GM19372 (cell line): ENCODE data around the gene ULBP2.
A peak's percentile ranks its signal among the peaks of the same experiment; 100 is the strongest.
"Not testable (repeated sequence)": the region's sequence is repeated elsewhere in the genome, so short reads cannot be mapped to it uniquely, and the experiment has no call there.

Experiments
- ATAC-seq: cut with Tn5 transposase; IDR thresholded peaks from one replicate; pipeline ENCODE4 v1.9.1; 2021; ENCODE audit warnings: mild to moderate bottlenecking, low read depth, moderate library complexity; ENCODE audit not compliant: unreplicated experiment

ULBP2 gene

DNA sequence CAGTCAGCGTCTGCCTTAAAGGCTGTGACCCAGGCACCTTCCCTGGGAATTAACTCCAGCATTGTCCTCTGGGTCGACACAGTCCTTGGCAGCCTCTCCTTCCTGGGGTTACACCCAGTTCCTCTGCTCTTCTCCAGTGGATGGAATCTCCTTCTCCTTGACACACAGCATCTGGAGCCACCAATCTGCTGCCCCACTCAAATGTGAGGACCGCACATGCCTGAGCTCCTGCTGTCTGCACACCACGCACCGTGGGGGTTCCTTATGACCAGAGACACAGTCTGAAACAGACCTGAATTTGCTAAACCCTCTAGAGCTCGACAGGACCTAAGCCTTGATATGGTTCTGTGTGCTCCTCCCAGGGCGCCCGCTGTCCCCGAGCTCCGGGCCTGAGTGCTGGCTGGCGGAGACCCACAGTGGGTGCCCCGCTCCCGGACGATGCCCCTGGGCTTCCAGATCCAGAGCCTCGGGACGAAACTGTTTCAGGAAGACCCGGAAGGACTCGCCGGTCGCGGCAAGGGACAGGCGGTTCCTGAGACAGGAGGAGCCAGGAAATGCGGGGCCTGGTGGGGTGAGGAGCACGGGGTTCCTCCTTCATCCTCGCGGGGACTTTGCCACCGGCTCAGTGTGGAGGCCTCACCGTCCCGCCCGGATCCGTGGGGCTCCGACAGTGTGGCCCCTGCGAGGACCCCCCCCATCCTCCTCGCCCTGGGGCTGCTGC is 16.4 kb upstream of the ULBP2 start:
- no peak for ATAC-seq

DNA sequence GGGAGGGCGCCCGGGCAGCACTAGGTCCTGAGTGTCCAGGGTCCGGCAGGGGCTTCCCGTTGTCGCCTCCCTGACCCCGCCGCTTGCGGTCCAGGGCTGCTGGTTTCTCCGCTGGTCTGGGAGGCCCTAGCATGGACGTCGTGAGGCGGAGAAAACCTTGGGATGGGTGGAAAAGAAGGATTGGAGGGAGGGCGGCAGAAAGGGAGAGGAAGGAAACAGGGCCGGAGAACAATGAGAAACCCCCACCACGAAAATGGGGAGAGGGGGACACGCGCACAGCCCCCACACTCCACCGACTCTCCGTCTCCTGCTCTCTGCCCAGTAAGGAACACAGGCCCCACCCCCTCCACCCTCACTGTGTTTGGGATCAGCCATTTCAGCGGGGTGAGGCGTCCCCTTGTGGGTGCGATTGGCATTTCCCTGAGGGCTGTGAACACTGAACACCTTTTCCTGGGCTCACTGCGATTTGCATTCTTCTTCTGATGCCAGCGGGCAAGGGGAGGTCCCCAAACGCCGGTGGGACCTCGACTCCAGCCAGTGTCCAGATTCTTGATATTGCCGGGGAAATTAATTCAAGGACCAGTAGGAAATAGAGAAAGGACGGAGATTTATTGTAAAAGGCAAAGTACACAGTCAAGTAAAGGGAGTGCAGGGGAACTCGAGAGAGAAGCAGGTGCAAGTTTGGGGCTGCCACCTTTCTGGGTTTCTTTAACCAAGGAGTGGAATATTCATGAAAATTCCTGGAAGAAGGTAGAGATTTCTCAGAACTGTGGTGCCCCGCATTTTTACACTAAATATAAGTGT is 15.6 kb upstream of the ULBP2 start:
- ATAC-seq: no peak

DNA sequence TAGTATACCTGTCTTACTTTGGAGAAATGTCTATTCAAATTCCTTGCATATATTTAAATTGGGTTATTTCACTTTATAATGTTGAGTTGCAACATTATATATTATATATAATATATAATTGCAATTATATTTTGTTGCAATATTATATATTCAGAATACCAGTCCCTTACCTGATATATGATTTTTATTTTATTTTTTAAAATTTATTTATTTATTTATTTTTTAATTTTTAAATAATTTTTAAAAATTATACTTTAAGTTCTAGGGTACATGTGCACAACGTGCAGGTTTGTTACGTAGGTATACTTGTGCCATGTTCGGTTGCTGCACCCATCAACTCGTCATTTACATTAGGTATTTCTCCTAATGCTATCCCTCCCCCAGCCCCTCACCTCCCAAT is 14.8 kb upstream of the ULBP2 start:
- ATAC-seq: not testable (repeated sequence)

DNA sequence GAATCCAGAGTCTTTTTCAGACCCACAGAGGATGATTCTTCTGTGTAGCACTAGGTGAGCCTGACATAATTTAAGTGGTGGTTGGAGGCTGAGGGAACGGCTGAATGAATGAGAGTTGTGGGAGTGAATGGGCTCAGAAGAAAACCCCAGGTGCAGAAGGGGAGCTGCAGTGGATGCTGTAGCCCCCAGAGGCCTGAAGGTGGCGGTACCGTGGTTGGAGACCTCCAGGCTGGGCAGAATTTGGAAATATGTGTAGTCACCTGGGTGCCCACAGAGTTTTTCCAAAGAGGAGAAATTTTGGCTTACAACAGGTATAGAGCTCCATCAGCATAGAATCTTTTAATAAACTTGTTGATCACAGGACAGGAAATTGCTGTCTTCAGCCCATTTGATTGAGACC is 12.4 kb upstream of the ULBP2 start:
- no peak for ATAC-seq

DNA sequence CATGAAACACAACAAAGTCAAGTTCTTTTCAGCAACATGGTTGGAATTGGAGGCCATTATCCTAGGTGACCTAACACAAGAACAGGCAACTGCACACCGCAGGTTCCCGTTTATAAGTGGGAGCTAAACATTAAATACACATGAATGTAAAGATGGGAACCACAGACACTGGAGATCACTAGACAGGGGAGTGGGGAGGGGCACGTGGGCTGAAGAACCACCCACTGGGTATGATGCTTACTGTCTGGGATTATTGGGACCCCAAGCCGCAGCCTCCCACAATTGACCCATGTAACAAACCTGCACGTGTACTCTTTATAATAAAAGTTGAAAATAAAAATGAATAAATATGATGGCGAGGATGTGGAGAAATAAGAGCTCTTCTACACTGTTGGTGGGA is 10.3 kb upstream of the ULBP2 start:
- no peak for ATAC-seq

DNA sequence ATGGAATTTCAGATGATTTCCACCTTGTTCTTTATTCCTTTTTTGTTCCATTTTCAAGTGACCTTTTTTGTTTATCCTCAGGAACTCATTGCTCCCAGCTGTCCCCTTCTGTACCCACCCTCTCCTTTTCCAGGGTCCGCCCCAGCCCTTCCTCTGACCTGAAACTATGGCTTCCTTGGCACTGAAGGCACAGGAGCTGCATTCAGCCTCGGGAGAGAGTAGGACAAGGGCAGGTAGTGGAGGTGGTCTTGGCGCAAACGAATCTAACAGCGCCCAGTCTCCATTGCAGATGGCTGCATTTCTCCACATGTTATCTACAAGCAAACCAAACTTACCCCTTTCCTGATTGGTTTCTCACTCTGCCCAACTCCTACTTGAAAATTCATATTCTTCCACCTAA is 8.8 kb upstream of the ULBP2 start:
- ATAC-seq: no peak

DNA sequence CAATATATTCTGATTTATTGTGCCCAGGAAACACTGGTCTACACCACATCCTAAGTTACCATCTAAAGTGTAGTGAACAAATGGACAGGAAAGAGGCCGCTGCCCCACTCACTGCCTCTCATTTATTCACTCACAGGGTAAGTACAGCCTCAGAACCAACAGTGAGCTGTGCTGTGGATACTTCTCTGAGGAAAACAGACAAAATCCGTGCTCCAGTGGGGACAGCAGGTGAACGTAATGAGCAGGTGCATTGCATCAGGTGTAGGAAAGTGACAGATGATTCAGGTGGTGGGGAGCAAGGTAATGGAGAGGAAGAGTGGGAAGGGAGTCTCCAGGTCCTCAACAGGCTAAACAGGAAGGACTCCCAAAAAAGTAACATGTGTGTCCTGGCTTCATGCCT is 8.4 kb upstream of the ULBP2 start:
- no peak for ATAC-seq

DNA sequence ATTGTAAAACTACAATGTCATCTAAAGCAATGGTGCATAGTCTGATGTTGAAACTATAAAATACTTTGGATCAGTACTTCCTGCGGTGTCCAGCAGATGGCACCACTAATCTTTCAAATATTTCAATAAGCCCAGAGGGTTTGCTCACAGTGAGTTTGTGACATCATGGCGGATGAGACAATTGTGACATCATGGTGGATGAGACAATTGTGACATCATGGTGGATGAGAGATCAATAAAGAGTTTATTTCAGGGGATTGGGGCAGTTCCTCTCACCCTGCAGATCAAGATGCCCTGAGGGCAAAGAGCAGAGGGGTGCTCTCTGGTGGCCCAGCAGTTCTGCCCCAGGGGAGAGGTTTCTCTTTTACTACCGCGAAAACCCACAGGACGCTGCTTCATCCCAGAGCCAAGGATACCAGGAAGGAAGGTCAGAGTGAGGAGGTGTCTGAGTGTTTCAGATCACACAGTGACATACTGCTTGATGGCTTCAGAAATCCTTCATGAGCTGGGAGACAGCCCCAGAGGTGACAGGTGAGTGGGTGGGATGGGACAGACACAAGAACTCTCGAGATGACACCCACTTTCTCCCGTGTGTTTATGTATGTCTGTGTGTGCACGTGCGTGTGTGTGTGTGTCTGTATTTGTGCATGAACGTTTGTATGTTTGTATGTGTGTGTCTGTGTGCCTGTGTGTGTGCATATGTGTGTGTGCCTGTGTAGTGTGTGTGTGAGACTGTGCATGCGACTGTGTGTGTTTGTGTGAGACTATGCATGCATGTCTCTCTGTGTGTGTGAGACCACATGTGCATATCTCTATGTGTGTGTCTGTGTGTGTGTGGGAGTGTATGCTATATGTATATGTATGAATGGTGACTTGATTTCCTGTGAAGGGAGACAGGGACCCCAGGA is 7.3 kb upstream of the ULBP2 start:
- ATAC-seq: no peak

DNA sequence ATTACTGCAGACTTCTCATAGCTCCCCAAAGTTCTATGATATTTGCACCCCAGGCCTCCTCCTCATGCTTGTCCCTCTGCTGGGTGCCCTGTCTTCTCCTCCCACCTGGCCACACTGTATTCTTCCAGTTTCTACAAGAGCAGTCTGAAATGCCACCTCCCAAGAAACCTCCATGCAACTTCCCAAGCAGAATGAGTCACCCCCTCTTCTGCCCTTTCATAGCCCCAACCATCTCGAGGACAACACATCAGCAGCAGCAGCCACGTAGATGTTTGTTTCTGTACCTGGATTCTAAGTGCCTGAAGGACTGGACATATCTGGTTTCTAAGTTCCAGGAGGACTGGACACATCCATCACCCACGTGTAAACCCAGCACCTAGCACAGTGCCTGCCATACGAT is 6.6 kb upstream of the ULBP2 start:
- ATAC-seq: no peak

DNA sequence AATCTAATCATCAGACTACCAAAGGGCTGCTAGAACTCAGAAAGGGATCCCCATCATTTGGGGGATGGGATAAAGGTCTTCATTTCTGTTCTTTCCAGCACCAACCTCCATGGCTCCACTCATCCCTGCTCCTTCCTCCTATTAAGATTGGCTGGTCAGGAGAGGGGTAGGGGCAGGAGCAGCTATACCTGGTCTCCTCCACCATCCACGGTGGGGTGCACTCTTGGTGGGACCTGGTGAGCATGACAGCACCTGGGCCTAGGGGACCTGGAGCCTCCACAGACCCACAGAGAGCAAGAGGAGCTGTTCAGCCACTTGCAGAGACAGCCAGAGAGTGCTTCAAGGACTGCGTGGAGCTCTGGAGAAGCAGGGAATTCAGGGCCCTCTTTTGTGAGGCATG is 6.1 kb upstream of the ULBP2 start:
- ATAC-seq: no peak

DNA sequence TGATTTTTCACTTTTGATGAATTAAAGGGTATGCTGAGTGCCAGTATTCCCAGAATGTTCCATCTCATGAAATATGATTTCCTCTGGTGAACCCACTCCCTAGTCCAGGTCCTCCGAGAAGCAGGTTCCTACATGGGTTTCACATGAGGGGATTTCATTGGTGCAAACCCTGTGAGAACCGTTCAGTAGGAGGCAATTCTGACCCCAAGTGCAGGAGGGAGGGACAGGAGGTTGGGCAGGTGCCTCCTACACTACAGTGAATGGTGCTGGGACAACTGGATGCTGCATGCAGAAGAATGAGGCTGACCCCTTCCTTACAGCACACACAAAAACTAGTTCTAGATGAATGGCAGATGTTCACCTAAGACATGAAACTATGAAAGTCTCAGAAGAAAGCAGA is 5.1 kb upstream of the ULBP2 start:
- ATAC-seq: no peak

DNA sequence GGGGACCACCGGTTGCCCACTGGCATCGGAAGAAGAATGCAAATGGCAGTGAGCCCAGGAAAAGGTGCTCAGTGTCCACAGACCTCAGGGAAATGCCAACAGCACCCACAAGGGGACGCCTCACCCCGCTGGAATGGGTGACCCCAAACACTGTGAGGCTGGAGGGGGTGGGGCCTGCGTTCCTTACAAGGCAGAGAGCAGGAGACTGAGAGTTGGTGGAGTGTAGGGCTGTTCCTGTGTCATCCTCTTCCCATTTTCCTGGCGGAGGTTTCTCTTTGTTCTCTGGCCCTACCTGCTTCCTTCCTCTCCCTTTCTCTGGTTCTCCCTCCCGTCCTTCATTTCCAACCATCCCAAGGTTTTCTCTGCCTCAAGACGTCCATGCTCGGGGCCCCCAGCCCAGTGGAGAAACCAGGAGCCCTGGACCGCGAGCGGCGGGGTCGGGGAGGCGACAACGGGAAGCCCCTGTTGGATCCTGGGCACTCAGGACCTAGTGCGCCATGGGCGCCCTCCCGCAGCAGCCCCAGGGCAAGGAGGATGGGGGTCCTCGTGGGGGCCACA is 3.7 kb upstream of the ULBP2 start:
- not testable (repeated sequence) for ATAC-seq

DNA sequence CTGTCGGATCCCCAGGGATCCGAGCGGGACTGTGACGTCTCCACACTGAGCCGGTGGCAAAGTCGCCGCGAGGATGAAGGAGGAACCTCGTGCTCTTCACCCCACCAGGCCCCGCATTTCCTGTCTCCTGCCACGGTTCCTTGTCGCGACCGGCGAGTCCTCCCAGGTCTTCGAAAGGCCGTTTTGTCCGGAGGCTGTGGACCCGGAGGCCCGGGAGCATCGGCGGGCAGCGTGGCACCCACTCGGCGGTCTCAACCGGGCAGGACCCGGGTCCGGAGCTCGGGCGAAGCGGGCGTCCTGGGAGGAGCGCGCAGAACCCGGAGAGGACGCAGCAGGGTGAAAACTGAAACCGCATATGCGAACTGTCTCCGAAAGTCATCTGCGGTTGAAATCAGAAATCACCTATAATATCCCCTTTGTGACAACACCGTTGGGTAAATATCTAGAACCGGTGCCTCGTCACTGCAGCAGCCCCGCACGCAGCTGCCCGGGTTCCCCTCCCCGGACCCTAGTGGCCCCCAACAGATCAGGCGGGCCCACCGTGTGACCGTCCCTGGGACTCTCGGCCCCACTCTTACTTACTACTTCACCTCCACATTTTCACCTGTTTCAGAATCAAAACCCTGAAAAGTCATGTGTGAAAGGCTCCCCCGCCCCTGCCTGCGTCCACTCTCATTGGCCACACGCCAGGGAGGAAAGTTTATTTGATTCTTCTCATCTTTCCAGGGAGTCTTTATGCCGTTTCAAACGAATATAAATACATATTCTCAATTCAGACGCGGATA is 3.1 kb upstream of the ULBP2 start:
- peak; percentile 66 for ATAC-seq

DNA sequence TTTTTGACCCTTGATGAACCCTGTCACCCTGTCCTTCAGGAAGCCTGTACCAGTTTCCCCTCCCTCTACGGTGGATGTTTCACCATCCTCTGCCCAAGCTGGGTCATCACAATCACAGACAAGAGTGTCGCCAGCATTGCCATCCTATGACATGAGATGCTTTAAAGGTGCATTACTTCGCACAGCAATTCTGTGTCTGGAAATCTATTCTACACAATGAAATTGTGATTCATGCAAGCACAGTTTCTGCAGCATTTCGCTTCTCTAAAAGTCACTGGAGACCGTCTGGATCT is 2.5 kb upstream of the ULBP2 start:
- ATAC-seq: no peak

DNA sequence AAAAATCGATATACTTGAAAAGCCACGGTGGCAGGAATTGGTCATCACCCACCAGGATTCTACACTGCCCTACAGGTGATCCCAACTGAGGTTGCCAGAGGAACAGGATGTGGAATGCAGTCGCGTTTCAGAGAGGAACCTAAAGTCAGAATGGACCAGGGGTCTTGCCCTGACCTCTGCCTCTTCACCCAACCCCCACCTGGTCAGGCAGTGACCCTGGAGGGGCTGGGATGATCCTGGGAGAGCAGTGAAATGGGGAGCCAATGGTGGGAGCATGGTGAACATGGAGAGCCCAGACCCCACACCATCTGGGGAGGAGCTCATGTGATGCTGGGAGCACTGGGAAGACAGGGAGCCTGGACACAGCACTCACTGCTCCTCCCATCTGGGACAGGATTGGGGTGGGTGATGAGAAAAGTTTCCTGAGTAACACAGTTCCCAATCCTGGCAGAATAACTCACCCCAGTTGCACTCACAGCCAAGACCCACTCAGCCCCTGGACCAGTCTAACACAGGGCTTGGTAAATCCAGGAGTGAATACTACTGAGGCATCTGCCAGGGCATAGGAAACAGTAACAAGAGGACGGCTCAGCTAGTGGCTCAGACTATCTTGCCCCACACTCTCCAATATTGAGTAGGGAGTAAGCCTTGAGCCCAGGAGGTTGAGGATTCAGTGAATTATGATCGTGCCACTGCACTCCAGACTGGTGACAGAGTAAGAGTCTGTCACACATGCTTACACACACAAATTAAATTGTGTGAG is 1.7 kb upstream of the ULBP2 start:
- no peak for ATAC-seq

DNA sequence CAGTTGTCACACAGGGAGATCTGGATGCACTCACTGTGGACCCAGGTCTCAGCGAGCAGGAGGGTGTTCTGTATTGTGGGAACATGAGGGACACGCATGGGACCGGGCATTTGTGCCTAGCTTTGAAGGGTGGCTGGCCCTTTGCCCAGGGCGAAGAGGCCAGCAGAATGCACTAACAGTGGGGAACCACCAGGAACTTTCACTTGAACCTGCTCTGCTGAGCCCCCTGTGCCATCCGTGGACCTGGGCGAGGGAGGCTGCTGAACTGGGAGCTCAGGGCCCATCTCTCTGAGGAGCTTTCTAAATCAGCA is 1.2 kb upstream of the ULBP2 start:
- ATAC-seq: no peak

DNA sequence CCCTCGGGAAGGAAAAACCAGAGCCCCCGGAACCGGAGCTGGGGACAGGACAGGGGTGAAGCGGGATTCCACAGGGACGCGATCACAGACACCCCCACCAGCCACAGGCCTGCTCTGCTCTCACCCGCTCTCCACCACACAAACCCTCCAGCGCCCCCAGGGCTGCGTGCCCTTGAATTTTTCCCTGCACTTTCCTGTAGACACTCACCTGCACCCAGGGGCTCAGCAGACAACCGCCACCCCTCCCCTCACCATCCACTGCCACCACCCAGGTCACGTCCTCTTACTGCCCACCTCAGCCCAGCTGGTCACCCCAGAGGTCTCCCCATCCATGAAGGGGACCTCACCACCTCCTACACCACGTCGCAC is 631 bp downstream of the ULBP2 start:
- ATAC-seq: no peak

DNA sequence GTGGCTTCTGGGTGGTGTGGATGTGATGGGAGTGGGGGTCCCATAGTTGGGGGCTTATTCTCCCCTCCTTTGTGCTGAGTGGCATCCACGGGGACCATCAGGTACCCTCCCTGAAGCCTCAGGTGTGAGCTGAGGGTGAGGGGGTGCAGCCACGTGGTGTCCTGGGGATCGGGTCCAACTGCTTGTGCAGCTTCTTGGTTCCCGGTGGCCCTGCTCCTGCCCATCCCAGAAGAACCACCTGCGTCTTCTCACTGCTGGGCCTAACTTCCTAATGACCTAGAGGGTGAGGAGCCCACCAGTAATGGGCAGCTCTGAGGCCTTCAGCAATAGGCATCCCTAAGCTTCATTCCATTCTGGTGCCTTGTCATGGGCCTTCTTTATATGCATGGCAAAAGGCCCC is 1.5 kb downstream of the ULBP2 start:
- not testable (repeated sequence) for ATAC-seq

DNA sequence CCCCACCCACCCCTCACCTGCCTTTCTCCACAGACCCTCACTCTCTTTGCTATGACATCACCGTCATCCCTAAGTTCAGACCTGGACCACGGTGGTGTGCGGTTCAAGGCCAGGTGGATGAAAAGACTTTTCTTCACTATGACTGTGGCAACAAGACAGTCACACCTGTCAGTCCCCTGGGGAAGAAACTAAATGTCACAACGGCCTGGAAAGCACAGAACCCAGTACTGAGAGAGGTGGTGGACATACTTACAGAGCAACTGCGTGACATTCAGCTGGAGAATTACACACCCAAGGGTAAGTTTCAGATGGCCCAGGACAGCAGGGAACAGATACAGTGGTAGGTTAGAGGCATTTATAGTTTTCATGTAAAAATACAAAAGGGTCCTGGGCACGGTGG is 3.5 kb downstream of the ULBP2 start:
- ATAC-seq: not testable (repeated sequence)

DNA sequence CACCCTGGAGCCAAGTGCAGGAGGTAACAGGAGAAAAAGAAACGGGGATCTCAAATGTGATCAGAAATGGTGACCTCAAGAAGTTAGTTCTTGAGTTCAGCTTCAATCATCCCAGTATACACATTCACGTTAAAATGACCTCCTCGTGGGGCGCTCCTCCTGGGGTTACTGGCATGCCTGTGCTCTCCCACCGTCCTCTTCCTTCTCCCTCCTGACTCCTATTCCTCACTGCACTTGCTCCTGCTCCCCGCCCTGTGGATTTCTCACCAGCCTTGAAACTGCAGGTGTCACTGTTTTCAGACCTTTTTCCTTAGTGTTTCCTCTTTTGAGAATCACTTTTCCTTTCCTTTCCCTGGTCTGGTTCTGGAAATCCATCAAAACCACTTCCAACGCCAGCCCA is 4.8 kb downstream of the ULBP2 start:
- not testable (repeated sequence) for ATAC-seq
